Measurements from ENCODE around the gene AGXT.
"Not testable (repeated sequence)": the region's sequence is repeated elsewhere in the genome, so short reads cannot be mapped to it uniquely, and the experiment has no call there.

The AGXT gene

DNA sequence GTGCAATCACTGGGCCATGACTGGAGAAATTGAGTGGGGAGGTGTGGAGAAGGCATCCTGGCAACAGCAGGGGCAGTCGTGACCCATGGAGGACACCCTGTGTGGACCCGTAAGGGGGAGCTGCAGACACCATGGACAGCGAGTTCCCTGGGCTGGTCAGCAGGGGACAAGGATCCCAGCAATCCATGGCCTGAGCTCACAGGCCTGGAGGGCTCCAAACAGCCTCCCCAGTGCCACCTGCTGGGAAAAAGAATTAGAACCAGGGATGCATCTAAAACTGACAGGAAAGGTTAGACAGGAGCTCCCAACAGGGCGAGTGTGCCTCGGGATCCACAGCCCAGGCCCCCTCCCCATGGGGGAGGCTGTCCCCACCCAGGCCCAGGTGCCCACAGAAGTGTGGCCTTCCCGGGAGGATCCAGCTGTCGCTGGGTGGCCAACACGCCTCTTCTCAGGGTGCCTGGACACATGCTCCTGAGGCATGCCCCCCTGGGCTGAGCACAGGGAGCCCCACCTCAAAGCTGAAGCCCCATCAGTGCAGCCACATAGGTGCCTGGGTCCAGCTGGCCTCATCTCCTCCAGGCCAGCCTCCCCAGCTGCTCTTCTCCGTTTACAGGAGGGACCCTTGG lies 28.1 kb upstream of the AGXT start:
- no peak for DNase-seq

DNA sequence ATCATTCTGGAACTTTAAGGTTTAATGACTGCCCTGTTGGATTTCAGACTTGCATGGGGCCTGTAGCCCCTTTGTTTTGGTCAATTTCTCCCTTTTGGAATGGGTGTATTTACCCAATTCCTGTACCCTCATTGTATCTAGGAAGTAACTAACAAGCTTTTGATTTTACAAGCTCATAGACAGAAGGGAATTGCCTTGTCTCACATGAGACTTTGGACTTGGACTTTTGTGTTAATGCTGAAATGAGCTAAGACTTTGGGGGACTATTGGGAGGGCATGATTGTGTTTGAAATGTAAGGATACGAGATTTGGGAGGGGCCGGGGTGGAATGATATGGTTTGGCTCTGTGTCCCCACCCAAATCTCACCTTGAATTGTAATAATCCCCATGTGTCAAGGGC lies 22.3 kb upstream of the AGXT start:
- DNase-seq: not testable (repeated sequence)

DNA sequence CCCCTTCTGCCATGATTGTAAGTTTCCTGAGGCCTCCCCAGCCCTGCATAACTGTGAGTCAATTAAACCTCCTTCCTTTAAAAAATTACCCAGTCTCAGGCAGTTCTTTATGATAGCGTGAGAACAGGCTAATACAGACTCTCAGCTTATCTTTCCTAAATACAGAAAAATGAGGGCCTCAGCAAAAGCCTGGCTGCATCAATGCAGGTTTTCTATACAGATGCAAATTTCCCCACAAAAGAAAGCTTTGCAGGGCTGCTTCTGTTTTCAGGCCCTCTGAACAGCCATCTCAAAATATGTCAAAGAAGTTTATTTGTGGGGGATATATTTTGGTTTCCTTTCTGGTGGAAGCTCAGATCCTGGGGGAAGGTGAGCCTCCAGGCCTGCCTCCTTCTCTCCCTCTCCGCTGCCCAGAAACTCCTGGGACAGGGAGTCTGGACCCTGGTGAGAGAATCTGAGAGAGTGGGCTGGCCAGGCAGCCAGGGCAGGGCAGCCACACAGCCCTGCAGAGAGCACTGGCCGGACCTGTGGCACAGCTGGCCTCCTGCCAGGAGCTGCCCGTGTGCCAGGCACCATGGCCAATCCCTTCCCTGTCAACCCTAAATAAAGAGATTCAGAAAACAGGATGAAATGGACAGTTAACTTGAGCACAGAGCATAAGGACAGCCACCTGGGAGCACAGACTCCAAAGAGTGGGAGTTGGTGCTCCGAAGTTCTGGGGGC lies 21.6 kb upstream of the AGXT start:
- no peak for DNase-seq

DNA sequence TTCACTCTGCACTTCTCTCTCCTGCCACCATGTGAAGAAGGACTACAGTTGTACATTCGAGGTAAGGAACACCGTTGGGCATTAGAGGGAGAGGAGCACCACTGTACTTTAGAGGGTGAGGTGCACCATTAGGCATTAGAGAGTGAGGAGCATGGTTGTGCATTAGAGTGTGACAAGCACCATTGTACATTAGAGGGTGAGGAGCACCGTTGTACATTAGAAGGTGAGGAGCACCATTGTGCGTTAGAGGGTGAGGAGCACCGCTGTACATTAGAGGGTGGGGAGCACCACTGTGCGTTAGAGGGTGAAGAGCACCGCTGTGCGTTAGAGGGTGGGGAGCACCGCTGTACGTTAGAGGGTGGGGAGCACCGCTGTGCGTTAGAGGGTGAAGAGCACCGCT lies 20.8 kb upstream of the AGXT start:
- no peak for DNase-seq

DNA sequence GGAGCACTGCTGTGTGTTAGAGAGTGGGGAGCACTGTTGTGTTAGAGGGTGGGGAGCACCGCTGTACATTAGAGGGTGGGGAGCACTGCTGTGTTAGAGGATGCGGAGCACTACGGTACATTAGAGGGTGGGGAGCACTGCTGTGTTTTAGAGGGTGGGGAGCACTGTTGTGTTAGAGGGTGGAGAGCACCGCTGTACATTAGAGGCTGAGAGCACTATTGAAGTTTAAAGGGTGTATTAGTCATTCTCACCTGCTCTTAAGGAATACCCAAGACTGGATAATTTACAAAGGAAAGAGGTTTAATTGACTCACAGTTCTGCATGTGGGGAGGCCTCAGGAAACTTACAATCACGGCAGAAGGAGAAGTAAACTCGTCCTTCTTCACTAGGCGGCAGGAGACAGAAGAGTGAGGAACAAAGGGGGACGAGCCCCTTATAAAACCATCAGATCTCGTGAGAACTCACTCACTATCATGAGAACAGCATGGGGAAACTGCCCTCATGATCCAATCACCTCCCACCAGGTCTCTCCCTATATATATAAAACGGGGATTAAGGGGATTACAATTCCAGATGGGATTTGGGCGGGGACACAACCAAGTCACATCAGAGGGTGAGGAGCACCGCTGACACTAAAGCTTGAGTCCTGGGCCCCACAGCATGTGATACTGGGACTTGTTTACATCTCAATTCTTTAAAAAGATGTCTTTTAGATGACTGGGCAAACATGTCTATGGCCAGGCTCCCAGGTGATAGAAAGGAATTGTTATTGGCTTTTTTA lies 19.5 kb upstream of the AGXT start:
- DNase-seq: no peak

DNA sequence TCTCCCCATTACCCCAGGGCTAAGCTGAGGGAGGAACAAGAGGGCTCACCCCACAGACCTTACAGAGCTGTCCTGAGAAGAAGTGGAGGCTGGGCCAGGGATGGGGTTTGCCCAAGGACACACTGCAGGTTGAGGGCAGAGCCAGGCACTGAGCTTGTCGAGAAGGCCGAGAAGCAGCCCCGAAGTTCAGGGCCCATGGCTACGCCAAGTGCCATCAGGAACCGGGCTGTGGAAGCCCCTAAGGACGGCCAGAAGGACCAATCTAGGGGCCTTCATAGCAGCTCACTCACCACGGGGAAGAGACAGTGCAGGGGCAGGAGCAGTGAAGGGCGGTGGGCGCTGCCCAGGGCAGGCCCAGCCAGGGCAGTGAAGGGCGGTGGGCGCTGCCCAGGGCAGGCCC lies 18.6 kb upstream of the AGXT start:
- no peak for DNase-seq

DNA sequence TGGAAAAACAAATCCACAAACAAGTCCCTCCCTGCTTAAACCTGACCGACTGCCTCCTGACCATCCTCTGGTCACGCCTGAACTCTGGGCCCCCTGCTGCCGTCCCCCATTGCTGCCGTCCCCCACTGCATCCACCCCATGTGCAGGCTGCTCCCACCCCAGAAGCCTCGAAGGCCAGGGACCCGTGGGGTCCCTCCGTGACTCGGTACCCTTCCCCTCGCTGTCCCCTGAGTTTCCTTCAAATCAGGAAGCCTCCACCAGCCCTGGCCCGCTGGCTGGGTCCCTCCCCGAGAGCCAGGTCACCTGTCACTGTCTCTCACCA lies 17.9 kb upstream of the AGXT start:
- DNase-seq: no peak

DNA sequence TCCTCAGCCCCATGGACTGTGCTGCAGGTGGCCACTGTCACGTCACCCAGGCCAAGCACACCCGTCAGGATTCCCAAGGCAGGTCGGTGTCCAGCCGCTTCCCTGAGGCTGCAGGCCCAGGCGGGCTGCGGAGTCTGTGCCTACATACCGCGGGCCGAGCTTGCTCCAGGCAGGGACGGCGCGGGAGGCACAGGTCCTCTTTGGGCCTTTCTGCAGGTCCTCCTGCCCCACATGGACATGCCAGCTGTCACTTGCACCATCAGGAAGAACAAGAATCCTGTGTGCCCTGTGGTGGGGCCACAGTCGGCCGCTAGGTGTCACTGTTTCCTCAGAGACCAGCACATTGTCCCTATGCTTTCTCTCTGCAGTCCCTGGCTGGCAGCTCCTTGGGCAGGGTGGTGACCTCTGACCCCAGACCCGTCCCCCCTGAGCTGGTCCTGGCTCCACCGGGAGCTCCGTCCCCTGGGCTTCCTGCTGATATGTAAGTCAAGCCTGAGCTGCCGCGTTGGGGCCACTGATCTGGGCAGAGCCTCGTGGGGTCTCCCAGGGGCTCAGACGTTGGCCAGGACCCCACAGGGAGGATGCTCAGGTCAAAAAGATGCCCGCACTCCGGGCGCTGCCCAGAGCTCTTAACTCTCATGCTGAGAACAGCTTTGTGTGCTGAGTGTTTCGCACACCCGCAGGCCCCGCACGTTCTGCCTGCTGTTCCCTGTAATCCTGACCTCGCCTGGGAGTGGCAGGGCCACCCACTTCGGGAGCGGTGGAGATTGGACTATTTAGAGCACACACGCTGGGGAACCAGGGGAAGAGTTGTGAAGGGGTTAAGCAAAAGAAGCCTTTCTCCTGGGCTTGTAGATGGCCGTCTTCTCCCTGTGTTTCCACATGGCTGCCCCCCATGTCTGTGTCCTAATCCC lies 17.3 kb upstream of the AGXT start:
- DNase-seq: peak; percentile 94

DNA sequence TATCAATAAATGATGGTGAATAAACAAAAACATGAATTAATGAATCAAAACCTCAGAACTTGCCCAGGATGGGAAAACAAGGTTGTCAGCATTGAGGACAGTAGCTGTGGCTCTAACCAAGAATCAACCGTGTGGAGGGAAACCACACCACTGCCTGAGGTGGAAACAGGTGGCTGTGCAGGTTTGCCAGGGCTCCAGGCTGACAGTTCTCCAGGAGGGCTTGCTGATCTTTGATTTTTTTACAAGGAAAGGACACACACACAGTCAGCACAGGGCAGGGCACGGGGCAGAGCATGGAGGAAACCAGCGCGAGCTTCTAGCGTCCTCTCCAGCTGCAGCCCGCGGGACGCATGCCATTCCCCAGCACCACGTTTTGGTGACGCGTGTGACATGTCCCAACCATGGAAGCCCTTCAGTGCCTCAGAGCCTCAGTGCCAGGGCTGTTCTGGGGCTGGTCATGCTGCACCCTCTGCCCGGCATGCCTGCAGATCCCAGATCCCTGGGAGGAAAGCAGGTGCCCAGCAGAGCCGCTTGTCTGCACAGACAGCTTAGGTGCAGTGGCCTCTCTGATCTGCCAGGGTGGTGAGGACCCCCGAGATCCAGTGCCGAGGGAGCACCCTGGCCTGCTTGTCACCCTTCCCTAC lies 15.8 kb upstream of the AGXT start:
- no peak for DNase-seq

DNA sequence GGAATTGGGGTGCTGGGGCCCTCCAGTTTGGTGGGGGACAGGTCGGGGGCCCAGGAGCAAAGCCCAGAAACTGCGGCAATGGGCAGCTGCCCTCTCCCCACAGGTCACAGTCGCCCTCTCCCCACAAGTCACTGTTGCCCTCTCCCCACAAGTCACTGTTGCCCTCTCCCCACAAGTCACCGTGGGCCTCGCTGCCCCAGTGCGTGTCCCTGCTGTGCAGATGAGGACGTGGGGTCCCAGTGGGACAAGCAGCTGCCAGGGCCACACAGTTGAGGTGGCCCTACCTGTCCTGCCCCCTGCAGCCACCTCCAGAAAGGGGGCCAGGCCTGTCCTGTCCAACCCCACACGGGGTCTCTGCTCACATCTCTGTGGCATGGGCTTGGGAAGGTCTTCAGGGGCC lies 13.0 kb upstream of the AGXT start:
- no peak for DNase-seq

DNA sequence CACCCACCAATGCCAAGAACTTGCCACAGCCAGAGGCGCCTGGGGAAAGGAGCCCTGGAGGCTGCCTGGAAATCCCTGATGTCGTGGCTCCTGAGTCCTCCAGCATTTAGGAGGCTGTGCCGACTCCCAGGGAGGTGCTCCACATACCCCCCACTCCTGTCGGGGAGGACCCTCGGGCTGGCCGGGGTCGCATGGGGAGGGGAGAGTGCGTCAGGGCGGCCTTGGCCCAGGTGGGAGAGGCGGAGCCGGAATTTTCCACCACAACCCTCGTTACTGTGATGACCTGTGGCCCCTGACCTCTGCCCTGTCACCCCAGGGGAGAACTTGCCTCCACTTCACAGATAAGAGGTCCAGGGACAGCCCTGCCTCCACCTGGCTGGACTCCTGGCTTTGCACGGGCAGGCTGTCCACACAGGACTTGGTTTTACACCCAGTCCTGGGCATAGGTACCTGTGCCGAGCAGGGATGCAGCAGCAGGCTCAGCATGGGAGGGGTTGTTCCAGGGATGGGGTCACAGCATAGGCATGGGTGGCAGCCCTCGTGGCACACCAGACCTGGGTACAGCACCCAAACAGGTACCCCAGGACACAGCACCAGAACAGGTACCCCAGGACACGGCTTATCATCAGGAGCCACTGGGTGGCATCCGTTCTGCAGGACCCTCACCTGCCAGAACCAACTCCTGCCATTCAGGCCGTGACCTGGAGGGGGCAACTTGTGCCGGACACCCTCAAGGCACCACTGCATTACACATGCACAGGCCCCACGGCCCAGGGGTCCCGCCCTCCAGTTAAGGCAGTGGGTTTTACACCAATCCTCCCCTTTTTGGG lies 12.3 kb upstream of the AGXT start:
- DNase-seq: no peak

DNA sequence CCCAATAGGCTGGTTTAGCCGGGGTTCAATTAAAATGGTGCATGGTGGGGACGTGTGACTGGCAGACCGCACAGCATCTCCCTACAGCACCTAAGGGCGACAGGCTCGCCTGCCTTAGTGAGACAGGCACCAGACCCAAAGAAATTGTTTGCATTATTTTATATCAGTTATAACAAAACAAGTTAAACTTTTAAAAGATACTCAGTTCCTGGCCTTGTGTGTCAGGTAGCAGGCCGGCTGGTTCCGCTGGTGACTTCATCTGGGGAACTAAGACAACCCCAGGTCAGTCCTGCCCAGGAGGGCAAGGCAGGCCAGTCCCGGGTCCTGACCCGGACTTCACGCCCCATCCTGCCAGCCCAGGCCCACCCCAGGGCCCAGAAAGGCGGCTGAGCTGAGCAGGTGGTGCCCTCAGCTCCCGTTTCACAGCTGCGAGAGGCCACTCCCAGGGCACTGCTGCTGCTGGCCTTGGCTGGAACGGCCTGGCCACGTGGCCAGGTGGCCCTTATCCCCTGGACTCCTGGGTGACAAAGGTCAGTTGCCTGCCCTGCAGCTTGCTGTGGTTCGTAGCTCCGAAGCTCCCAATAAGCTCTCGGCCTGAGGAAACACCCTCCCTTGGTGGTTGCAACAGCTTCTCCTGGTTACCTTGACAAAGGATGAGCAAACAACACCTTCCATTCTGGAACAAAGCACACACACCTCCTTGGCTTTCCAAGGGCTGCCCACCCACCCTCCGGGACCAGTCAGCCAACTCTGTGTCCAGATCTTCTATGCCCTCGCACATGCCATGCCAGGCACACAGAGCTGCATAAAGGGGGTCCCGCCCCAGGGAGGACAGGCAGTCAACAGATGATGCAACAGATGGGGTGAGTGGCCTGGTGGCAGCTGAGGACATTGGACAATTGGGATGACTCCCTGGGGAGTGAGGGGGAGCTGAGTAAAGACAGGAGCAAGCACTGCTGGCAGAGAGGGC lies 11.3 kb upstream of the AGXT start:
- DNase-seq: no peak

DNA sequence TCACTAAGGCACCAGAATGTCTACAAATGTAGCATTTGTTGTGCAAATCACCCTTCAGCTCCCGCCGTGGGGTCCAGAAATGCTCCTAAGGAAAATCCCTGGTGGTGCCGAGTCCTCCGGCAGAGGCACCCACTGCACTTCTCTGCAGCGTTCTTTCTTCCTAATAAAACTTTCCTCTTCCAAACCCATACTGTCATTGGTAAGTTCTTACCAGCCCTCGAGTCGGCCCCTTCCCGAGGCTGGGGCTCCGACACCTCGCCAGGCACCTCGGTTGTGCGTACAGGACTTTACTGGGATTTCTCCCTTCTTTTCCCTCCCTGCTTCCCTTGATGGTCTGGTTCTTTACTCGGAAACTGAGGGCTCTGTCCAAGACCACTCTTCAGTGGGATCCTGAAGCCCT lies 10.3 kb upstream of the AGXT start:
- no peak for DNase-seq

DNA sequence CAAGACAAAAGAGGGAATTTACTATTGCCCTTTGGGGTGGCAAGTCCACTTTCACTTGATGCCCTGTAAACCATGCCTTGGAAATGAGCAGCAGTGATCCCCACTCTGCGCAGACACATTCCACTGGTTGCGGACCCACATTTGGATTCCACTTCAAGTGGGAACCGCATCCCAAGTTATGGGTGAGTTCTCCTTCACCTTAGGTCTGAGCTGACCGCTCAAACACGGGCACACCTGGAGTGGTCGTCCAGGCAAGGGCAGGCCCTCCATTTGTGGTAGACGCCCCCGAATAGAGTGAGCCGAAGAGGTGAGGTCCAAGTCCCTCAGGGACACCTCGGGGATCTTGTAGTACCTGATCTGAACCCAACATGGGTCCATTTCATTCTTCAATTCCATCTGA lies 9.8 kb upstream of the AGXT start:
- no peak for DNase-seq

DNA sequence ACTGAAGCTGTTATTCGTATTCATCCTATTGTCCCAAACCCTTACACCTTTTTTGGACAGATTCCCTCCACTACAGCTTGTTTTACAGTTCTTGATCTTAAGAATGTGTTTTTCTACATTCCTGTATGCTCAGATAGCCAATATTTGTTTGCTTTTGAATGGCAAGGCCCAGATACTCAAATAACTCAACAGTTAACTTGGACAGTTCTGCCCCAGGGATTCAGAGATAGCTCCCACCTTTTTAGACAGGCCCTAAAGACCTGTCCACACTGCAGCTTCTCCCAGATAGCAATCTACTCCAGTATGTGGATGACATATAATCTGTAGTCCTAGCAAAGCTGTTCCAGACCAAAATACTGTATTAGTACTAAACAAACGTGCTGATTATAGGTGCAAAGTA lies 7.1 kb upstream of the AGXT start:
- DNase-seq: no peak

DNA sequence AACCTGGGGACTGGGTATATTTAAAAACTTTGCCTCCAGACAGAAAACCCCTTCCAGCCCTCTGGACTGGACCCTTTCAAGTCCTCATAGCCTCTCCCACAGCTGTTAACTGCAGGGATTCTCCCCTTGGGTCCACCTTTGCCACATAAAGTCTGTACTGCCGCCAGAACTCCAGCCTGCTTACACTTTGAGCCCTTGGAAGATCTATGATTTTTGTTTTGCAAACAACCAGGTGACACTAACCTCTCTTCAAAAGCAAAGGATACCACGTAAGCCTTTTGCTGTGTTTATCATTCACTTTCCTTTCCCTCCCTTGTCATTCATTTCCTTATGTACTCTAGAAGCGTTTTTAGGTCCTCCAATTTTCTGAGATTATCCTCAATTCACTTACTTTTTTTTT lies 4.1 kb upstream of the AGXT start:
- DNase-seq: no peak

DNA sequence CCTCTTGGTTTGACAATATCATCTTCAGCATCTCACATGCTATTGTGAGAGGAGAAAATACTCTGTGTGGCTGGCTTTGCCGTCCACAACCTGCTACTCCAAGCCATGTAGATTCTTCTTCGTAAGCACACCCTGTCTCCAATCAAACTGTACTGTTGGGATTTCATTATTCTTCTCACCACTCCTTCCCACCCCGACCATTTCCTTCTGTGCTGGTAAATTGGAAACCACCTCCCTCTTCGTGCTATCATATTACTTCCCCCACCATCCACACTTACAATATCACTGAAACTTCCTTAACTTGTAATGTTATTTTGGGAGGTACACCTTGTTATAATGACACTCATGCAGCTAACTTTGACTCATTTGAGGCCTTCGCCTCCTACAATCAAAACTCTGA lies 3.2 kb upstream of the AGXT start:
- no peak for DNase-seq

DNA sequence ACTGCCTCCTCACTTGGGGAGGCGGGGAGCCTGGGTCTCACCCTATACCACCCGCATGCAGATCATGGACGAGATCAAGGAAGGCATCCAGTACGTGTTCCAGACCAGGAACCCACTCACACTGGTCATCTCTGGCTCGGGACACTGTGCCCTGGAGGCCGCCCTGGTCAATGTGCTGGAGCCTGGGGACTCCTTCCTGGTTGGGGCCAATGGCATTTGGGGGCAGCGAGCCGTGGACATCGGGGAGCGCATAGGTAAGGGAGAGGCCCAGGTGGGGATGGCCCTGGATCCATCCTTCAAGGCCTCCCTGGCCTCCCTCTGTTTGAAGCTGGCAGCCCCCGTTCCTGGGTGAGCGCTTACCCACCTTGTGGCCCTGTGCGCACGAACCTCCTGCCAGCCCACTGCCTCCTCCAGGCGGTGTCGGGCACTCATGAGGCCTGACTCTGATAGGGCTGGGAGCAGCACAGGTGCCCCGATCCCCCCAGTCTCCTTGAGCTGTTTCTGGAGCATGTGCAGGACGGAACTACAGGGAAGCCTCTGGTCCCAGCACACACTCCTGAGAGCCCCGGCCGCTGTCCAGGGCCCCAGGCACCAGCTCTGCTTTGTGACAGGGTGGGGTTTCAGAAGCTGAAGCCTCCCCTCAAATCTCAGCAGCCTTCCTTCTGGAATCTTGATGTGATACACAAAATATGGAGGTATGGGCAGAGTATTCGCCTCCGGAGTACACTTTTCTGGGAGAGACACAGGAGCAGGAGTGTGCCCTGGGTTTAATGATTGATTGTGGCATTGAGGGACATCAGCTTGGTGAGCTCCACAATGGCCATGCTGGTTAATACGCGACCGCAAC lies 708 bp downstream of the AGXT start:
- DNase-seq: no peak

Data from activated effector memory CD4-positive, alpha-beta T cell treated with anti-CD3 and anti-CD28 coated beads, Interleukin-2, amount 50 U/mL, for 16 hours (primary cell).